Esophagus squamous epithelium (tissue), 4 donors: ENCODE measurements around the gene DENND1A.

Experiments used
- POLR2A ChIP-seq, 4 donors: fragments of 450-650 bp; IDR thresholded peaks; one replicate each; pipeline ENCODE4 v1.6.1; 2017; ENCODE audit warnings: antibody characterized with exemption in 4 of 4, mild to moderate bottlenecking in 4 of 4, moderate library complexity in 3 of 4
- TF ChIP-seq, protein P1 (sequence below), 6 experiments: fragments of 450-650 bp in 4 of 6; fragments of 200-600 bp in 2 of 6; sonication (generic) in 2 of 6; IDR thresholded peaks; one replicate each; pipeline ENCODE4 v1.5.1; 2016 to 2019; ENCODE audit warnings: antibody characterized with exemption in 6 of 6, mild to moderate bottlenecking in 4 of 6, moderate library complexity in 4 of 6

- TF ChIP-seq, protein P1, sequence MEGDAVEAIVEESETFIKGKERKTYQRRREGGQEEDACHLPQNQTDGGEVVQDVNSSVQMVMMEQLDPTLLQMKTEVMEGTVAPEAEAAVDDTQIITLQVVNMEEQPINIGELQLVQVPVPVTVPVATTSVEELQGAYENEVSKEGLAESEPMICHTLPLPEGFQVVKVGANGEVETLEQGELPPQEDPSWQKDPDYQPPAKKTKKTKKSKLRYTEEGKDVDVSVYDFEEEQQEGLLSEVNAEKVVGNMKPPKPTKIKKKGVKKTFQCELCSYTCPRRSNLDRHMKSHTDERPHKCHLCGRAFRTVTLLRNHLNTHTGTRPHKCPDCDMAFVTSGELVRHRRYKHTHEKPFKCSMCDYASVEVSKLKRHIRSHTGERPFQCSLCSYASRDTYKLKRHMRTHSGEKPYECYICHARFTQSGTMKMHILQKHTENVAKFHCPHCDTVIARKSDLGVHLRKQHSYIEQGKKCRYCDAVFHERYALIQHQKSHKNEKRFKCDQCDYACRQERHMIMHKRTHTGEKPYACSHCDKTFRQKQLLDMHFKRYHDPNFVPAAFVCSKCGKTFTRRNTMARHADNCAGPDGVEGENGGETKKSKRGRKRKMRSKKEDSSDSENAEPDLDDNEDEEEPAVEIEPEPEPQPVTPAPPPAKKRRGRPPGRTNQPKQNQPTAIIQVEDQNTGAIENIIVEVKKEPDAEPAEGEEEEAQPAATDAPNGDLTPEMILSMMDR (IDR thresholded peaks at IDR 0.05), result no peak
- TF ChIP-seq POLR2A (IDR thresholded peaks at IDR 0.05), result no peak
Measured at GRCh38 chr9:123419721-123420591, 510.0 kb downstream of the DENND1A start.
